SH-SY5Y (cell line): Measurements from ENCODE around the gene DOK6.

Source experiments
- GATA2 ChIP-seq: IDR thresholded peaks from 2 replicates; pipeline ENCODE4 v1.6.1; 2011; ENCODE audit warnings: mild to moderate bottlenecking, low read depth, low read length
- GATA3 ChIP-seq: IDR thresholded peaks from 2 replicates; pipeline ENCODE4 v1.6.1; 2011; ENCODE audit warnings: low read depth, mild to moderate bottlenecking, low read length, moderate library complexity

DNA sequence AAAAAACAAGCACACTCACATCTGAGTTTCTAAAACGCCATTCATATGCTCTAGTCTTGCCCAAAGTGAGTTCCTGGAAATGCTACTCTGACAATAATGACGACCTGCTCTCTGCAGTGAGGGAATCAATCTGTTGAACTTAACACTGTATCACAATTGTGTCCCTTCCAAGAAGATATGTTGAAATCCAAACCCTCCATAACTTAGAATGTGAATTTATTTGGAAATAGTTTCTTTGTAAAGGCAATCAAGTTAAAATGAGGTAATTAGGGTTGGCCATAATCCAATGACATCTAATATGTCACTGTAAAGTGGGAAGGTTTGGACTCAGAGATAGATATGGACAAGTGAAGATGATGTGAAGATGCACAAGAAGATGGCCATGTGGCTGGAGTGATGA, 282.5 kb downstream of the DOK6 start:
- no peak for TF ChIP-seq GATA3
- TF ChIP-seq GATA2 = no peak
